IMR-90 (cell line): ENCODE data around the gene FAM171A1. TPM values are rescaled to one million over a fixed set of nuclear protein-coding genes. Genes with fewer than 3 reads are reported as not detected.

Experiments
- ATAC-seq: fragments of 200-7000 bp; cut with Tn5 transposase; 2 replicates; pipeline ENCODE4 v1.9.1; 2020; ENCODE audit warnings: low read depth, mild to moderate bottlenecking, moderate library complexity
- BruUV-seq: library from RNA; stranded (reverse); fragments of 400-500 nt; replicated peaks from 2 replicates; lab custom pipeline; 2021; lab: Mats Ljungman, UMichigan
- CTCF ChIA-PET: fragments of 300-600 bp; formaldehyde crosslinking; extraction: SDS; loops from one replicate; lab custom pipeline; 2021; ENCODE audit warnings: antibody characterized with exemption; lab: Yijun Ruan, JAX
- POLR2A ChIA-PET: fragments of 300-600 bp; sonication (Branson Sonifier 250); formaldehyde crosslinking; loops from one replicate; lab custom pipeline; 2022; ENCODE audit warnings: antibody characterized with exemption; ENCODE audit not compliant: unreplicated experiment; lab: Charles Lee
- DNase-seq: peaks from one replicate; pipeline ENCODE4 v3.0.0; 2013
- H2AFZ ChIP-seq: replicated peaks from 2 replicates; pipeline ENCODE3; 2013; ENCODE audit warnings: low read length, mild to moderate bottlenecking; ENCODE audit not compliant: poor library complexity
- H2AK5ac ChIP-seq: 2 replicates; pipeline ENCODE4 v1.6.1; 2013; ENCODE audit warnings: low read depth, low read length, inconsistent platforms
- H2AK9ac ChIP-seq: replicated peaks from 2 replicates; pipeline ENCODE3; 2013; ENCODE audit warnings: mild to moderate bottlenecking, low read depth, low read length, moderate library complexity; ENCODE audit not compliant: poor library complexity
- H2BK120ac ChIP-seq: 2 replicates; pipeline ENCODE4 v1.6.1; 2013; ENCODE audit warnings: low read depth, low read length, inconsistent platforms
- H2BK15ac ChIP-seq: 3 replicates; pipeline ENCODE4 v1.6.1; 2013; ENCODE audit warnings: low read depth, low read length, inconsistent platforms
- H2BK20ac ChIP-seq: 2 replicates; pipeline ENCODE4 v1.6.1; 2013; ENCODE audit warnings: low read depth, mild to moderate bottlenecking, inconsistent platforms, low read length, moderate library complexity
- H2BK5ac ChIP-seq: 2 replicates; pipeline ENCODE4 v1.6.1; 2013; ENCODE audit warnings: mild to moderate bottlenecking, low read depth, low read length, inconsistent platforms; ENCODE audit not compliant: poor library complexity, severe bottlenecking
- H3K14ac ChIP-seq: replicated peaks from 2 replicates; pipeline ENCODE4 v1.6.1; 2013; ENCODE audit warnings: low read depth, low read length, inconsistent platforms
- H3K18ac ChIP-seq: 2 replicates; pipeline ENCODE4 v1.6.1; 2013; ENCODE audit warnings: low read depth, low read length, control low read depth
- H3K23ac ChIP-seq: 2 replicates; pipeline ENCODE4 v1.6.1; 2013; ENCODE audit warnings: low read depth, low read length, inconsistent platforms
- H3K27ac ChIP-seq: 2 replicates; pipeline ENCODE4 v1.5.1; 2013; ENCODE audit warnings: mild to moderate bottlenecking, control low read depth, low read length; ENCODE audit not compliant: insufficient read depth
- H3K27me3 ChIP-seq: 2 replicates; pipeline ENCODE4 v1.6.1; 2013; ENCODE audit warnings: low read length; ENCODE audit not compliant: control insufficient read depth, insufficient read depth
- H3K36me3 ChIP-seq: 2 replicates; pipeline ENCODE4 v1.6.1; 2013; ENCODE audit warnings: low read length, mixed read lengths; ENCODE audit not compliant: control insufficient read depth, insufficient read depth
- H3K4ac ChIP-seq: 2 replicates; pipeline ENCODE4 v1.6.1; 2013; ENCODE audit warnings: low read depth, low read length, inconsistent platforms
- H3K4me1 ChIP-seq: 2 replicates; pipeline ENCODE4 v1.6.1; 2013; ENCODE audit warnings: low read length, mixed read lengths; ENCODE audit not compliant: control insufficient read depth, insufficient read depth
- H3K4me2 ChIP-seq: 2 replicates; pipeline ENCODE4 v1.6.1; 2013; ENCODE audit warnings: low read depth, mild to moderate bottlenecking, control low read depth, low read length, moderate library complexity
- H3K4me3 ChIP-seq: 2 replicates; pipeline ENCODE4 v1.5.1; 2013; ENCODE audit warnings: low read depth, mild to moderate bottlenecking, control low read depth, low read length, moderate library complexity; ENCODE audit not compliant: insufficient read depth
- H3K56ac ChIP-seq: 2 replicates; pipeline ENCODE4 v1.6.1; 2013; ENCODE audit warnings: low read length, inconsistent platforms; ENCODE audit not compliant: insufficient read depth; ENCODE audit errors: extremely low read depth
- H3K79me1 ChIP-seq, 2 experiments: 2 replicates each; pipeline ENCODE4 v1.6.1; 2013; ENCODE audit warnings: low read length in 2 of 2, inconsistent platforms in 1 of 2, low read depth in 1 of 2
- H3K9ac ChIP-seq: 2 replicates; pipeline ENCODE4 v1.6.1; 2013; ENCODE audit warnings: low read depth, low read length, control low read depth
- H3K9me1 ChIP-seq: 2 replicates; pipeline ENCODE4 v1.6.1; 2013; ENCODE audit warnings: low read length, inconsistent platforms; ENCODE audit not compliant: insufficient read depth
- H3K9me3 ChIP-seq: 2 replicates; pipeline ENCODE4 v1.6.1; 2013; ENCODE audit warnings: low read length; ENCODE audit not compliant: control insufficient read depth, insufficient read depth
- H4K20me1 ChIP-seq: 2 replicates; pipeline ENCODE4 v1.6.1; 2013; ENCODE audit warnings: low read length, inconsistent platforms; ENCODE audit not compliant: insufficient read depth
- H4K5ac ChIP-seq: 2 replicates; pipeline ENCODE4 v1.6.1; 2013; ENCODE audit warnings: mild to moderate bottlenecking, low read depth, low read length, control low read depth
- H4K8ac ChIP-seq, 2 experiments: 2 replicates each; pipeline ENCODE4 v1.6.1; 2013; ENCODE audit warnings: low read depth in 2 of 2, low read length in 2 of 2, control low read depth in 1 of 2, inconsistent platforms in 1 of 2
- H4K91ac ChIP-seq: 2 replicates; pipeline ENCODE4 v1.6.1; 2013; ENCODE audit warnings: low read depth, low read length, inconsistent platforms; ENCODE audit not compliant: insufficient read depth
- BHLHE40 ChIP-seq: fragments of 150-350 bp; IDR thresholded peaks from 2 replicates; pipeline ENCODE4 v1.6.1; 2016; ENCODE audit warnings: mild to moderate bottlenecking, low read depth, low read length
- CEBPB ChIP-seq: IDR thresholded peaks from 2 replicates; pipeline ENCODE4 v1.6.1; 2012; ENCODE audit warnings: low read depth, low read length, improper control_type of control experiment
- CHD1 ChIP-seq: IDR thresholded peaks from 2 replicates; pipeline ENCODE4 v1.6.1; 2012; ENCODE audit warnings: low read depth, low read length, improper control_type of control experiment
- FOS ChIP-seq: fragments of 150-350 bp; IDR thresholded peaks from 2 replicates; pipeline ENCODE4 v1.6.1; 2016; ENCODE audit warnings: low read depth, low read length
- MAFK ChIP-seq: IDR thresholded peaks from 2 replicates; pipeline ENCODE4 v1.6.1; 2012; ENCODE audit warnings: low read depth, low read length, improper control_type of control experiment
- MAZ ChIP-seq: IDR thresholded peaks from 2 replicates; pipeline ENCODE4 v1.6.1; 2012; ENCODE audit warnings: low read depth, mild to moderate bottlenecking, low read length, improper control_type of control experiment, moderate library complexity, borderline replicate concordance
- MXI1 ChIP-seq: IDR thresholded peaks from 2 replicates; pipeline ENCODE4 v1.6.1; 2012; ENCODE audit warnings: low read depth, mild to moderate bottlenecking, low read length, moderate library complexity, borderline replicate concordance
- NFE2L2 ChIP-seq: fragments of 150-350 bp; IDR thresholded peaks from 2 replicates; pipeline ENCODE4 v1.6.1; 2016; ENCODE audit warnings: low read depth, mild to moderate bottlenecking, low read length
- POLR2A ChIP-seq: IDR thresholded peaks from 2 replicates; pipeline ENCODE4 v1.6.1; 2012; ENCODE audit warnings: mild to moderate bottlenecking, low read depth, low read length
- RAD21 ChIP-seq: IDR thresholded peaks from 2 replicates; pipeline ENCODE4 v1.6.1; 2012; ENCODE audit warnings: low read length, improper control_type of control experiment
- SMC3 ChIP-seq: fragments of 150-350 bp; IDR thresholded peaks from 2 replicates; pipeline ENCODE4 v1.6.1; 2016; ENCODE audit warnings: low read depth, mild to moderate bottlenecking, antibody characterized with exemption, low read length, moderate library complexity
- USF2 ChIP-seq: fragments of 150-350 bp; IDR thresholded peaks from 2 replicates; pipeline ENCODE4 v1.6.1; 2017; ENCODE audit warnings: mild to moderate bottlenecking, antibody characterized with exemption, low read length, low read depth
- WGBS, 2 experiments: methylation state at CpG; one replicate each; pipeline versions ENCODE4 v1.1.5 to v1.1.7; 2013; ENCODE audit warnings: missing lambda C conversion rate in 2 of 2; ENCODE audit not compliant: insufficient read length in 1 of 2; ENCODE audit errors: extremely low coverage in 2 of 2; 5-methylcytosine and 5-hydroxymethylcytosine counted together
- dilution Hi-C: fragments of 300-500 bp; cut with HindIII; formaldehyde crosslinking; loops from one replicate; pipeline ENCODE4 v1.14.3; 2018; ENCODE audit warnings: low sequenced_read_pairs; ENCODE audit not compliant: unreplicated experiment
- in situ Hi-C: fragments of 300-500 bp; cut with MboI; formaldehyde crosslinking; loops from 3 replicates; pipeline ENCODE4 v1.14.3; 2019; ENCODE audit warnings: low sequenced_read_pairs, inconsistent platforms, mixed read lengths
- intact Hi-C: fragments of 100-400 bp; cut with micrococcal nuclease; formaldehyde crosslinking; loops from 2 replicates; pipeline ENCODE4 v1.10.0; 2022
- polyA plus RNA-seq, 3 experiments: library from polyadenylated mRNA; depleted of rRNA; stranded (reverse); fragments of >200 nt; gene quantifications; 2 replicates each; pipeline ENCODE4 v1.2.3, GENCODE V29; 2012; ENCODE audit warnings: low replicate concordance in 1 of 3
- total RNA-seq: library from RNA; depleted of rRNA; stranded (reverse); fragments of >200 nt; gene quantifications from 2 replicates; pipeline ENCODE4 v1.2.3, GENCODE V29; 2012
- TF ChIP-seq, protein P1 (sequence below): conservative IDR thresholded peaks from 2 replicates; pipeline ENCODE4 v1.5.1; 2012; ENCODE audit warnings: mild to moderate bottlenecking, low read depth, low read length, improper control_type of control experiment

FAM171A1 gene
- total and polyA plus RNA-seq, 2 of the 4 experiments (the other 2 are of a cell fraction): 20.3 to 30.6 TPM

GRCh38 chr10:15385552-15386455, 14.7 kb upstream of the FAM171A1 start:
- intact Hi-C loops (no loop called here), dilution Hi-C loops (no loop called here), in situ Hi-C loops (no loop called here)
- no peak overlapping the region for H2AK5ac ChIP-seq
- no peak overlapping the region for H3K9ac ChIP-seq
- H3K4me3 ChIP-seq: no peak overlapping the region
- no peak overlapping the region for H3K4me2 ChIP-seq
- no peak for ATAC-seq
- no peak for TF ChIP-seq MAZ
- TF ChIP-seq CEBPB: no peak
- no peak for TF ChIP-seq MXI1
- no peak for TF ChIP-seq CHD1
- TF ChIP-seq BHLHE40: no peak
- TF ChIP-seq FOS: no peak
- TF ChIP-seq MAFK: no peak
- no peak for TF ChIP-seq RAD21
- no peak for TF ChIP-seq SMC3
- TF ChIP-seq, protein P1, sequence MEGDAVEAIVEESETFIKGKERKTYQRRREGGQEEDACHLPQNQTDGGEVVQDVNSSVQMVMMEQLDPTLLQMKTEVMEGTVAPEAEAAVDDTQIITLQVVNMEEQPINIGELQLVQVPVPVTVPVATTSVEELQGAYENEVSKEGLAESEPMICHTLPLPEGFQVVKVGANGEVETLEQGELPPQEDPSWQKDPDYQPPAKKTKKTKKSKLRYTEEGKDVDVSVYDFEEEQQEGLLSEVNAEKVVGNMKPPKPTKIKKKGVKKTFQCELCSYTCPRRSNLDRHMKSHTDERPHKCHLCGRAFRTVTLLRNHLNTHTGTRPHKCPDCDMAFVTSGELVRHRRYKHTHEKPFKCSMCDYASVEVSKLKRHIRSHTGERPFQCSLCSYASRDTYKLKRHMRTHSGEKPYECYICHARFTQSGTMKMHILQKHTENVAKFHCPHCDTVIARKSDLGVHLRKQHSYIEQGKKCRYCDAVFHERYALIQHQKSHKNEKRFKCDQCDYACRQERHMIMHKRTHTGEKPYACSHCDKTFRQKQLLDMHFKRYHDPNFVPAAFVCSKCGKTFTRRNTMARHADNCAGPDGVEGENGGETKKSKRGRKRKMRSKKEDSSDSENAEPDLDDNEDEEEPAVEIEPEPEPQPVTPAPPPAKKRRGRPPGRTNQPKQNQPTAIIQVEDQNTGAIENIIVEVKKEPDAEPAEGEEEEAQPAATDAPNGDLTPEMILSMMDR: no peak
- TF ChIP-seq NFE2L2: no peak
- TF ChIP-seq POLR2A: no peak
- no peak for TF ChIP-seq USF2
- no peak overlapping the region for H3K18ac ChIP-seq
- H2BK120ac ChIP-seq: no peak overlapping the region
- 0 out of 2 replicates have a peak, but pooled peaks cover 2% of the 10 kb centered on the region for H3K9me1 ChIP-seq
- H3K14ac ChIP-seq: no peak overlapping the region
- no peak overlapping the region for H2BK20ac ChIP-seq
- no peak overlapping the region for H3K23ac ChIP-seq
- no peak overlapping the region for H2BK5ac ChIP-seq
- H2AFZ ChIP-seq: no peak overlapping the region
- no peak for DNase-seq
- peaks cover 29% of the 10 kb centered on the region for H3K27me3 ChIP-seq
- H4K91ac ChIP-seq: no peak overlapping the region
- 63% methylated on average over 7 of the region's 17 CpGs; no CpG with 5 or more reads in 1 of the 2 experiments for WGBS, 2 experiments
- H3K79me1 ChIP-seq: no peaks in the 10 kb centered on the region
- BruUV-seq: no TSS peak
- ChIA-PET CTCF (no interaction called here), POLR2A (no interaction called here)
- no peaks in the 10 kb centered on the region for H3K4me1 ChIP-seq
- no peak overlapping the region for H3K56ac ChIP-seq
- H2BK15ac ChIP-seq: no peak overlapping the region
- H3K27ac ChIP-seq: no peak overlapping the region
- no peak overlapping the region for H4K8ac ChIP-seq
- no peak overlapping the region for H2AK9ac ChIP-seq
- H4K5ac ChIP-seq: no peak overlapping the region
- no peaks in the 10 kb centered on the region; the same call in 1 of the 2 replicates for H4K20me1 ChIP-seq
- no peaks in the 10 kb centered on the region for H3K36me3 ChIP-seq
- no peak overlapping the region for H3K4ac ChIP-seq
- H3K9me3 ChIP-seq: no peaks in the 10 kb centered on the region
